Measurements from ENCODE around the gene SLC6A4. TPM values are rescaled to one million over a fixed set of nuclear protein-coding genes. Genes with fewer than 3 reads are reported as not detected.

SLC6A4 gene
- total and polyA plus RNA-seq, 2 experiments from 2014 or later: 0.06 to 0.14 TPM

DNA sequence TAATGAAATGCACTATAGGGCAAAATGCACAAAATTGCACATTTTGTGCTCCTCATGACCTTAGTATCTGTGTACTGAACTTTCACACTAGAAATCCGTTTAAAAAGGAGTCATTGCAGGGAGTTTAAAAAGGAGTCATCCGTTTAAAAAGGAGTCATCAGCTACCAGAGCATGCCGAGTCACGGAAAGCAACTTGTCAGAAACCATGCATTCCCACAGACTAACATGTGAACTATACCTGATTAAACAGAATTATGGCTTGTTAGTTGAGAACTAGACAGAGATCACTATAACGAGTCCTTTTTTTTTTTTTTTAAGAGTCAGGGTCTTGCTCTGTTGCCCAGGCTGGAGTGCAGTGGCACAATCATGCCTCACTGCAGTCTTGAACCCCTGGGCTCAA lies 35.9 kb downstream of the SLC6A4 start (continued):
- TF ChIP-seq, protein P1, sequence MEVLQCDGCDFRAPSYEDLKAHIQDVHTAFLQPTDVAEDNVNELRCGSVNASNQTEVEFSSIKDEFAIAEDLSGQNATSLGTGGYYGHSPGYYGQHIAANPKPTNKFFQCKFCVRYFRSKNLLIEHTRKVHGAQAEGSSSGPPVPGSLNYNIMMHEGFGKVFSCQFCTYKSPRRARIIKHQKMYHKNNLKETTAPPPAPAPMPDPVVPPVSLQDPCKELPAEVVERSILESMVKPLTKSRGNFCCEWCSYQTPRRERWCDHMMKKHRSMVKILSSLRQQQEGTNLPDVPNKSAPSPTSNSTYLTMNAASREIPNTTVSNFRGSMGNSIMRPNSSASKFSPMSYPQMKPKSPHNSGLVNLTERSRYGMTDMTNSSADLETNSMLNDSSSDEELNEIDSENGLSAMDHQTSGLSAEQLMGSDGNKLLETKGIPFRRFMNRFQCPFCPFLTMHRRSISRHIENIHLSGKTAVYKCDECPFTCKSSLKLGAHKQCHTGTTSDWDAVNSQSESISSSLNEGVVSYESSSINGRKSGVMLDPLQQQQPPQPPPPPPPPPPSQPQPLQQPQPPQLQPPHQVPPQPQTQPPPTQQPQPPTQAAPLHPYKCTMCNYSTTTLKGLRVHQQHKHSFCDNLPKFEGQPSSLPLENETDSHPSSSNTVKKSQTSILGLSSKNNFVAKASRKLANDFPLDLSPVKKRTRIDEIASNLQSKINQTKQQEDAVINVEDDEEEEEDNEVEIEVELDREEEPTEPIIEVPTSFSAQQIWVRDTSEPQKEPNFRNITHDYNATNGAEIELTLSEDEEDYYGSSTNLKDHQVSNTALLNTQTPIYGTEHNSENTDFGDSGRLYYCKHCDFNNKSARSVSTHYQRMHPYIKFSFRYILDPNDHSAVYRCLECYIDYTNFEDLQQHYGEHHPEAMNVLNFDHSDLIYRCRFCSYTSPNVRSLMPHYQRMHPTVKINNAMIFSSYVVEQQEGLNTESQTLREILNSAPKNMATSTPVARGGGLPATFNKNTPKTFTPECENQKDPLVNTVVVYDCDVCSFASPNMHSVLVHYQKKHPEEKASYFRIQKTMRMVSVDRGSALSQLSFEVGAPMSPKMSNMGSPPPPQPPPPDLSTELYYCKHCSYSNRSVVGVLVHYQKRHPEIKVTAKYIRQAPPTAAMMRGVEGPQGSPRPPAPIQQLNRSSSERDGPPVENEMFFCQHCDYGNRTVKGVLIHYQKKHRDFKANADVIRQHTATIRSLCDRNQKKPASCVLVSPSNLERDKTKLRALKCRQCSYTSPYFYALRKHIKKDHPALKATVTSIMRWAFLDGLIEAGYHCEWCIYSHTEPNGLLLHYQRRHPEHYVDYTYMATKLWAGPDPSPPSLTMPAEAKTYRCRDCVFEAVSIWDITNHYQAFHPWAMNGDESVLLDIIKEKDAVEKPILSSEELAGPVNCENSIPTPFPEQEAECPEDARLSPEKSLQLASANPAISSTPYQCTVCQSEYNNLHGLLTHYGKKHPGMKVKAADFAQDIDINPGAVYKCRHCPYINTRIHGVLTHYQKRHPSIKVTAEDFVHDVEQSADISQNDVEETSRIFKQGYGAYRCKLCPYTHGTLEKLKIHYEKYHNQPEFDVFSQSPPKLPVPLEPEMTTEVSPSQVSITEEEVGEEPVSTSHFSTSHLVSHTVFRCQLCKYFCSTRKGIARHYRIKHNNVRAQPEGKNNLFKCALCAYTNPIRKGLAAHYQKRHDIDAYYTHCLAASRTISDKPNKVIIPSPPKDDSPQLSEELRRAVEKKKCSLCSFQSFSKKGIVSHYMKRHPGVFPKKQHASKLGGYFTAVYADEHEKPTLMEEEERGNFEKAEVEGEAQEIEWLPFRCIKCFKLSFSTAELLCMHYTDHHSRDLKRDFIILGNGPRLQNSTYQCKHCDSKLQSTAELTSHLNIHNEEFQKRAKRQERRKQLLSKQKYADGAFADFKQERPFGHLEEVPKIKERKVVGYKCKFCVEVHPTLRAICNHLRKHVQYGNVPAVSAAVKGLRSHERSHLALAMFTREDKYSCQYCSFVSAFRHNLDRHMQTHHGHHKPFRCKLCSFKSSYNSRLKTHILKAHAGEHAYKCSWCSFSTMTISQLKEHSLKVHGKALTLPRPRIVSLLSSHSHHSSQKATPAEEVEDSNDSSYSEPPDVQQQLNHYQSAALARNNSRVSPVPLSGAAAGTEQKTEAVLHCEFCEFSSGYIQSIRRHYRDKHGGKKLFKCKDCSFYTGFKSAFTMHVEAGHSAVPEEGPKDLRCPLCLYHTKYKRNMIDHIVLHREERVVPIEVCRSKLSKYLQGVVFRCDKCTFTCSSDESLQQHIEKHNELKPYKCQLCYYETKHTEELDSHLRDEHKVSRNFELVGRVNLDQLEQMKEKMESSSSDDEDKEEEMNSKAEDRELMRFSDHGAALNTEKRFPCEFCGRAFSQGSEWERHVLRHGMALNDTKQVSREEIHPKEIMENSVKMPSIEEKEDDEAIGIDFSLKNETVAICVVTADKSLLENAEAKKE (CRISPR knock-in tag; IDR thresholded peaks at IDR 0.05): no peak
- TF ChIP-seq ZNF331 (CRISPR knock-in tag; IDR thresholded peaks at IDR 0.05; ENCODE audit: low read depth): no peak
- TF ChIP-seq CREB1 (CRISPR knock-in tag; IDR thresholded peaks at IDR 0.05; ENCODE audit: low read depth): no peak
- TF ChIP-seq JUNB (IDR thresholded peaks at IDR 0.05; ENCODE audit: unreplicated experiment): no peak
- TF ChIP-seq, protein P2, sequence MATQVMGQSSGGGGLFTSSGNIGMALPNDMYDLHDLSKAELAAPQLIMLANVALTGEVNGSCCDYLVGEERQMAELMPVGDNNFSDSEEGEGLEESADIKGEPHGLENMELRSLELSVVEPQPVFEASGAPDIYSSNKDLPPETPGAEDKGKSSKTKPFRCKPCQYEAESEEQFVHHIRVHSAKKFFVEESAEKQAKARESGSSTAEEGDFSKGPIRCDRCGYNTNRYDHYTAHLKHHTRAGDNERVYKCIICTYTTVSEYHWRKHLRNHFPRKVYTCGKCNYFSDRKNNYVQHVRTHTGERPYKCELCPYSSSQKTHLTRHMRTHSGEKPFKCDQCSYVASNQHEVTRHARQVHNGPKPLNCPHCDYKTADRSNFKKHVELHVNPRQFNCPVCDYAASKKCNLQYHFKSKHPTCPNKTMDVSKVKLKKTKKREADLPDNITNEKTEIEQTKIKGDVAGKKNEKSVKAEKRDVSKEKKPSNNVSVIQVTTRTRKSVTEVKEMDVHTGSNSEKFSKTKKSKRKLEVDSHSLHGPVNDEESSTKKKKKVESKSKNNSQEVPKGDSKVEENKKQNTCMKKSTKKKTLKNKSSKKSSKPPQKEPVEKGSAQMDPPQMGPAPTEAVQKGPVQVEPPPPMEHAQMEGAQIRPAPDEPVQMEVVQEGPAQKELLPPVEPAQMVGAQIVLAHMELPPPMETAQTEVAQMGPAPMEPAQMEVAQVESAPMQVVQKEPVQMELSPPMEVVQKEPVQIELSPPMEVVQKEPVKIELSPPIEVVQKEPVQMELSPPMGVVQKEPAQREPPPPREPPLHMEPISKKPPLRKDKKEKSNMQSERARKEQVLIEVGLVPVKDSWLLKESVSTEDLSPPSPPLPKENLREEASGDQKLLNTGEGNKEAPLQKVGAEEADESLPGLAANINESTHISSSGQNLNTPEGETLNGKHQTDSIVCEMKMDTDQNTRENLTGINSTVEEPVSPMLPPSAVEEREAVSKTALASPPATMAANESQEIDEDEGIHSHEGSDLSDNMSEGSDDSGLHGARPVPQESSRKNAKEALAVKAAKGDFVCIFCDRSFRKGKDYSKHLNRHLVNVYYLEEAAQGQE (IDR thresholded peaks at IDR 0.05; ENCODE audit: unreplicated experiment): no peak

GRCh38 chr17:30197416-30197815 lies 38.1 kb downstream of the SLC6A4 start:
- DNase-seq (ENCODE audit: low spot score) (no peak), ATAC-seq (no peak)
- no peak overlapping the region for H2AFZ ChIP-seq
- Mint-ChIP-seq H3K9me3 (no peaks in the 10 kb centered on the region), H3K27me3 (ENCODE audit: insufficient read depth, low read depth, poor library complexity) (no peaks in the 10 kb centered on the region), H3K4me1 (peaks cover 2% of the 10 kb centered on the region; the same call in 1 of the 3 replicates), H3K36me3 (ENCODE audit: low read depth) (no peaks in the 10 kb centered on the region), H3K4me3 (no peak overlapping the region), H3K27ac (no peak overlapping the region)
- no peaks in the 10 kb centered on the region for H3K9me2 ChIP-seq (ENCODE audit: insufficient read depth)
- H3K27ac ChIP-seq (ENCODE audit: low read depth): no peak overlapping the region
- no peaks in the 10 kb centered on the region for H4K20me1 ChIP-seq (replicated peaks; ENCODE audit: insufficient read depth)
- no peaks in the 10 kb centered on the region for H3K4me1 ChIP-seq (ENCODE audit: insufficient read depth)
- no peaks in the 10 kb centered on the region for H3K27me3 ChIP-seq (ENCODE audit: insufficient read depth)
- H3K79me2 ChIP-seq (replicated peaks; ENCODE audit: insufficient read depth): no peaks in the 10 kb centered on the region
- no peak overlapping the region for H3K4me3 ChIP-seq
- no peaks in the 10 kb centered on the region for H3F3A ChIP-seq (replicated peaks; ENCODE audit: low read depth)
- no peak overlapping the region for H3K4me2 ChIP-seq
- no peaks in the 10 kb centered on the region for H3K36me3 ChIP-seq (ENCODE audit: insufficient read depth)
- TF ChIP-seq ZNF114 (CRISPR knock-in tag; IDR thresholded peaks at IDR 0.05) (no peak), ETS1 (IDR thresholded peaks at IDR 0.05) (no peak), EZH2phosphoT487 (IDR thresholded peaks at IDR 0.05; ENCODE audit: unreplicated experiment) (no peak), NANOG (IDR thresholded peaks at IDR 0.05; ENCODE audit: borderline replicate concordance) (no peak), CTCF (conservative IDR thresholded peaks at IDR 0.05; ENCODE audit: low read depth in 2 of 2) (no peak), POLR2AphosphoS5 (IDR thresholded peaks at IDR 0.05; ENCODE audit: low read depth) (no peak), CREB1 (CRISPR knock-in tag; IDR thresholded peaks at IDR 0.05; ENCODE audit: low read depth) (no peak), JUNB (IDR thresholded peaks at IDR 0.05; ENCODE audit: unreplicated experiment) (no peak)
